ENCODE data around the gene CAVIN1. TPM values are rescaled to one million over a fixed set of nuclear protein-coding genes. Genes with fewer than 3 reads are reported as not detected.

The CAVIN1 gene
- total and polyA plus RNA-seq, 2 experiments from 2014 or later: 18.1 to 35.7 TPM

DNA sequence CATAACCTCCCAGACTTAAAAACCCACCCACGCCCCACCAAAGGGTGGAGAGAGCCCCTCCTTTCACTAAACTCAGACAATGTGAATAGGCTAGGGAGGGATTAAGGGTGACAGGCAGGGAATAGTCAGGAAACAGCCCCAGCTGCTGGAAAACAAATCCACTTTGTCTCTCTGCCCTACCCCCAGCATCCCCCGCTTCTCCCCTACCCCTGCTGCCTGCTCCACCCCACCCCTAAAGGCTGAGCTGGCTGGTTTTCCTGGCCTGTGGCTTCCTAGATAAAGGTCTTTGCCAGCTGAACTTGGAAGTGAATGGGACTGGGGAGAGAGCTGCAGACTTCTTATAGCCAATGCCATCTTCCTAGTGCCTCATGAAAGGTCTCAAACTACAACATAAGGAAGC lies 15.0 kb downstream of the CAVIN1 start:
- Mint-ChIP-seq H3K27me3 (ENCODE audit: insufficient read depth, low read depth, poor library complexity) (peaks cover 12% of the 10 kb centered on the region), H3K4me1 (peaks cover 33% of the 10 kb centered on the region), H3K4me3 (no peak overlapping the region), H3K27ac (0 out of 2 replicates have a peak overlapping the region, but pooled peaks have one; percentile 42), H3K9me3 (no peaks in the 10 kb centered on the region), H3K36me3 (ENCODE audit: low read depth) (no peaks in the 10 kb centered on the region; the same call in 2 of the 3 replicates)
- ATAC-seq: peak; percentile 53
- H3K36me3 ChIP-seq (ENCODE audit: insufficient read depth): no peaks in the 10 kb centered on the region
- peak; percentile 47 for DNase-seq (ENCODE audit: low spot score)
- H3K9me2 ChIP-seq (ENCODE audit: insufficient read depth): no peaks in the 10 kb centered on the region
- H3K4me1 ChIP-seq (ENCODE audit: insufficient read depth): peaks cover 23% of the 10 kb centered on the region
- H4K20me1 ChIP-seq (replicated peaks; ENCODE audit: insufficient read depth): peaks cover 14% of the 10 kb centered on the region; the same call in 1 of the 2 replicates
- H3F3A ChIP-seq (replicated peaks; ENCODE audit: low read depth): peaks cover 10% of the 10 kb centered on the region; the same call in 1 of the 2 replicates
- peaks cover 8% of the 10 kb centered on the region; the same call in 1 of the 2 replicates for H3K79me2 ChIP-seq (replicated peaks; ENCODE audit: insufficient read depth)
- H3K4me3 ChIP-seq: no peak overlapping the region
- H2AFZ ChIP-seq: no peak overlapping the region
- H3K27ac ChIP-seq (ENCODE audit: low read depth): peak overlapping the region; percentile 42
- no peak for TF ChIP-seq CTCF (conservative IDR thresholded peaks at IDR 0.05; ENCODE audit: low read depth in 2 of 2)
- TF ChIP-seq JUNB (IDR thresholded peaks at IDR 0.05; ENCODE audit: unreplicated experiment): no peak
- TF ChIP-seq ETS1 (IDR thresholded peaks at IDR 0.05): no peak
- TF ChIP-seq, protein P1, sequence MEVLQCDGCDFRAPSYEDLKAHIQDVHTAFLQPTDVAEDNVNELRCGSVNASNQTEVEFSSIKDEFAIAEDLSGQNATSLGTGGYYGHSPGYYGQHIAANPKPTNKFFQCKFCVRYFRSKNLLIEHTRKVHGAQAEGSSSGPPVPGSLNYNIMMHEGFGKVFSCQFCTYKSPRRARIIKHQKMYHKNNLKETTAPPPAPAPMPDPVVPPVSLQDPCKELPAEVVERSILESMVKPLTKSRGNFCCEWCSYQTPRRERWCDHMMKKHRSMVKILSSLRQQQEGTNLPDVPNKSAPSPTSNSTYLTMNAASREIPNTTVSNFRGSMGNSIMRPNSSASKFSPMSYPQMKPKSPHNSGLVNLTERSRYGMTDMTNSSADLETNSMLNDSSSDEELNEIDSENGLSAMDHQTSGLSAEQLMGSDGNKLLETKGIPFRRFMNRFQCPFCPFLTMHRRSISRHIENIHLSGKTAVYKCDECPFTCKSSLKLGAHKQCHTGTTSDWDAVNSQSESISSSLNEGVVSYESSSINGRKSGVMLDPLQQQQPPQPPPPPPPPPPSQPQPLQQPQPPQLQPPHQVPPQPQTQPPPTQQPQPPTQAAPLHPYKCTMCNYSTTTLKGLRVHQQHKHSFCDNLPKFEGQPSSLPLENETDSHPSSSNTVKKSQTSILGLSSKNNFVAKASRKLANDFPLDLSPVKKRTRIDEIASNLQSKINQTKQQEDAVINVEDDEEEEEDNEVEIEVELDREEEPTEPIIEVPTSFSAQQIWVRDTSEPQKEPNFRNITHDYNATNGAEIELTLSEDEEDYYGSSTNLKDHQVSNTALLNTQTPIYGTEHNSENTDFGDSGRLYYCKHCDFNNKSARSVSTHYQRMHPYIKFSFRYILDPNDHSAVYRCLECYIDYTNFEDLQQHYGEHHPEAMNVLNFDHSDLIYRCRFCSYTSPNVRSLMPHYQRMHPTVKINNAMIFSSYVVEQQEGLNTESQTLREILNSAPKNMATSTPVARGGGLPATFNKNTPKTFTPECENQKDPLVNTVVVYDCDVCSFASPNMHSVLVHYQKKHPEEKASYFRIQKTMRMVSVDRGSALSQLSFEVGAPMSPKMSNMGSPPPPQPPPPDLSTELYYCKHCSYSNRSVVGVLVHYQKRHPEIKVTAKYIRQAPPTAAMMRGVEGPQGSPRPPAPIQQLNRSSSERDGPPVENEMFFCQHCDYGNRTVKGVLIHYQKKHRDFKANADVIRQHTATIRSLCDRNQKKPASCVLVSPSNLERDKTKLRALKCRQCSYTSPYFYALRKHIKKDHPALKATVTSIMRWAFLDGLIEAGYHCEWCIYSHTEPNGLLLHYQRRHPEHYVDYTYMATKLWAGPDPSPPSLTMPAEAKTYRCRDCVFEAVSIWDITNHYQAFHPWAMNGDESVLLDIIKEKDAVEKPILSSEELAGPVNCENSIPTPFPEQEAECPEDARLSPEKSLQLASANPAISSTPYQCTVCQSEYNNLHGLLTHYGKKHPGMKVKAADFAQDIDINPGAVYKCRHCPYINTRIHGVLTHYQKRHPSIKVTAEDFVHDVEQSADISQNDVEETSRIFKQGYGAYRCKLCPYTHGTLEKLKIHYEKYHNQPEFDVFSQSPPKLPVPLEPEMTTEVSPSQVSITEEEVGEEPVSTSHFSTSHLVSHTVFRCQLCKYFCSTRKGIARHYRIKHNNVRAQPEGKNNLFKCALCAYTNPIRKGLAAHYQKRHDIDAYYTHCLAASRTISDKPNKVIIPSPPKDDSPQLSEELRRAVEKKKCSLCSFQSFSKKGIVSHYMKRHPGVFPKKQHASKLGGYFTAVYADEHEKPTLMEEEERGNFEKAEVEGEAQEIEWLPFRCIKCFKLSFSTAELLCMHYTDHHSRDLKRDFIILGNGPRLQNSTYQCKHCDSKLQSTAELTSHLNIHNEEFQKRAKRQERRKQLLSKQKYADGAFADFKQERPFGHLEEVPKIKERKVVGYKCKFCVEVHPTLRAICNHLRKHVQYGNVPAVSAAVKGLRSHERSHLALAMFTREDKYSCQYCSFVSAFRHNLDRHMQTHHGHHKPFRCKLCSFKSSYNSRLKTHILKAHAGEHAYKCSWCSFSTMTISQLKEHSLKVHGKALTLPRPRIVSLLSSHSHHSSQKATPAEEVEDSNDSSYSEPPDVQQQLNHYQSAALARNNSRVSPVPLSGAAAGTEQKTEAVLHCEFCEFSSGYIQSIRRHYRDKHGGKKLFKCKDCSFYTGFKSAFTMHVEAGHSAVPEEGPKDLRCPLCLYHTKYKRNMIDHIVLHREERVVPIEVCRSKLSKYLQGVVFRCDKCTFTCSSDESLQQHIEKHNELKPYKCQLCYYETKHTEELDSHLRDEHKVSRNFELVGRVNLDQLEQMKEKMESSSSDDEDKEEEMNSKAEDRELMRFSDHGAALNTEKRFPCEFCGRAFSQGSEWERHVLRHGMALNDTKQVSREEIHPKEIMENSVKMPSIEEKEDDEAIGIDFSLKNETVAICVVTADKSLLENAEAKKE (CRISPR knock-in tag; IDR thresholded peaks at IDR 0.05): no peak
- TF ChIP-seq, protein P2, sequence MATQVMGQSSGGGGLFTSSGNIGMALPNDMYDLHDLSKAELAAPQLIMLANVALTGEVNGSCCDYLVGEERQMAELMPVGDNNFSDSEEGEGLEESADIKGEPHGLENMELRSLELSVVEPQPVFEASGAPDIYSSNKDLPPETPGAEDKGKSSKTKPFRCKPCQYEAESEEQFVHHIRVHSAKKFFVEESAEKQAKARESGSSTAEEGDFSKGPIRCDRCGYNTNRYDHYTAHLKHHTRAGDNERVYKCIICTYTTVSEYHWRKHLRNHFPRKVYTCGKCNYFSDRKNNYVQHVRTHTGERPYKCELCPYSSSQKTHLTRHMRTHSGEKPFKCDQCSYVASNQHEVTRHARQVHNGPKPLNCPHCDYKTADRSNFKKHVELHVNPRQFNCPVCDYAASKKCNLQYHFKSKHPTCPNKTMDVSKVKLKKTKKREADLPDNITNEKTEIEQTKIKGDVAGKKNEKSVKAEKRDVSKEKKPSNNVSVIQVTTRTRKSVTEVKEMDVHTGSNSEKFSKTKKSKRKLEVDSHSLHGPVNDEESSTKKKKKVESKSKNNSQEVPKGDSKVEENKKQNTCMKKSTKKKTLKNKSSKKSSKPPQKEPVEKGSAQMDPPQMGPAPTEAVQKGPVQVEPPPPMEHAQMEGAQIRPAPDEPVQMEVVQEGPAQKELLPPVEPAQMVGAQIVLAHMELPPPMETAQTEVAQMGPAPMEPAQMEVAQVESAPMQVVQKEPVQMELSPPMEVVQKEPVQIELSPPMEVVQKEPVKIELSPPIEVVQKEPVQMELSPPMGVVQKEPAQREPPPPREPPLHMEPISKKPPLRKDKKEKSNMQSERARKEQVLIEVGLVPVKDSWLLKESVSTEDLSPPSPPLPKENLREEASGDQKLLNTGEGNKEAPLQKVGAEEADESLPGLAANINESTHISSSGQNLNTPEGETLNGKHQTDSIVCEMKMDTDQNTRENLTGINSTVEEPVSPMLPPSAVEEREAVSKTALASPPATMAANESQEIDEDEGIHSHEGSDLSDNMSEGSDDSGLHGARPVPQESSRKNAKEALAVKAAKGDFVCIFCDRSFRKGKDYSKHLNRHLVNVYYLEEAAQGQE (IDR thresholded peaks at IDR 0.05; ENCODE audit: unreplicated experiment): no peak
- TF ChIP-seq POLR2AphosphoS5 (IDR thresholded peaks at IDR 0.05; ENCODE audit: low read depth): no peak
- TF ChIP-seq STAT1 (IDR thresholded peaks at IDR 0.05; ENCODE audit: unreplicated experiment): no peak
- TF ChIP-seq EZH2phosphoT487 (IDR thresholded peaks at IDR 0.05; ENCODE audit: unreplicated experiment): no peak
- no peak for TF ChIP-seq ZNF114 (CRISPR knock-in tag; IDR thresholded peaks at IDR 0.05)
- TF ChIP-seq ZNF331 (CRISPR knock-in tag; IDR thresholded peaks at IDR 0.05; ENCODE audit: low read depth): no peak
- TF ChIP-seq CREB1 (CRISPR knock-in tag; IDR thresholded peaks at IDR 0.05; ENCODE audit: low read depth): no peak
- no peak for TF ChIP-seq NANOG (IDR thresholded peaks at IDR 0.05; ENCODE audit: borderline replicate concordance)
- no peak for TF ChIP-seq EZH2 (IDR thresholded peaks at IDR 0.05; ENCODE audit: low read depth, unreplicated experiment)
- H3K27me3 ChIP-seq (ENCODE audit: insufficient read depth): no peaks in the 10 kb centered on the region
- H3K4me2 ChIP-seq: peak overlapping the region; percentile 45; the same call in 1 of the 2 replicates

All from GM23338 (cell line).